ENCODE measurements around the gene MICU2.

MICU2 gene

DNA sequence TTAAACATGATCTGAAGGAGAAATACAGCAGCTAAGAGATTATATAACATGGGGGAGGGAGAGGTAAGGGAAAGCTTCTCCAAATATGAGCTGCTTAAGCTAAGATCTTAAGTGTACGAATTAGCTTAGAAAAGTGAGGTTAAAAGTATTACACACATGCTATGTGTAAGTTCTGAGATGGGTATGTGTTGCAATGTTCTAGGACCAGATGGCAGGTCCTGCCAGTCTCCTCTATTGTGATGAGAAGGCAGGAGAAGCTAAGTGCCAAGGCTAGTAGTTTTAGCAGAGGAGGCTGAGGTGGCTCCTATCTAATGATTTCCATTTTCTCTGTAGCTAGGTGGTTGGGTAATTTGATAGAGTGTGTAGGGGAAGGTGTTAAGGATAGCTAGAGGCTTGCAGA lies 57.6 kb downstream of the MICU2 start:
- no peaks in the 10 kb centered on the region for H3K27me3 ChIP-seq (ENCODE audit: control insufficient read depth in 1 of 2, insufficient read depth in 2 of 2, low read length in 2 of 2)
- no peaks in the 10 kb centered on the region for H3K9me3 ChIP-seq (ENCODE audit: control insufficient read depth in 2 of 2, low read length in 2 of 2)
- no peaks in the 10 kb centered on the region for H3K36me3 ChIP-seq (ENCODE audit: control insufficient read depth in 2 of 2, insufficient read depth in 2 of 2, low read length in 2 of 2)
- no peak overlapping the region for H3K4me3 ChIP-seq (ENCODE audit: low read length in 2 of 2)
- no peaks in the 10 kb centered on the region for H3K4me1 ChIP-seq (ENCODE audit: control insufficient read depth, insufficient read depth, low read length)
- no peak overlapping the region for H3K9ac ChIP-seq (ENCODE audit: low read length in 2 of 2)
- no peak overlapping the region for H3K27ac ChIP-seq (ENCODE audit: low read length)

DNA sequence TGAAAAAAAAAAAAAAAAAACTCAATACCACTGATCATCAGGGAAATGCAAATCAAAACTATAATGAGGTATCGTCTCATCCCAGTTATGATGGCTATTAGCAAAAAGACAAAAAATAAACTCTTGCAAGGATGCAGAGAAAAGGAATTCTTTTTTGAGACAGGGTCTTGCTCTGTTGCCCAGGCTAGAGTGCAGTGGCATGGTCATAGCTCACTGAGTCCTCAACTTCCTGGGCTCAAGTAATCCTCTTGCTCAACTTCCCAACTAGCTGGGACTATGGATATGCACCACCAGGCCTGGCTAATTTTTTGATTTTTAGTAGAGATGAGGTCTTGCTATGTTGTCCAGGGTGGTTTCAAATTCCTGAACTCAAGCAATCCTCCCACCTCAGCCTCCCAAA lies 59.5 kb downstream of the MICU2 start:
- Histone ChIP-seq H3K27ac (ENCODE audit: low read length) (no peak overlapping the region), H3K9ac (ENCODE audit: low read length in 2 of 2) (no peak overlapping the region), H3K27me3 (ENCODE audit: control insufficient read depth in 1 of 2, insufficient read depth in 2 of 2, low read length in 2 of 2) (no peaks in the 10 kb centered on the region)

DNA sequence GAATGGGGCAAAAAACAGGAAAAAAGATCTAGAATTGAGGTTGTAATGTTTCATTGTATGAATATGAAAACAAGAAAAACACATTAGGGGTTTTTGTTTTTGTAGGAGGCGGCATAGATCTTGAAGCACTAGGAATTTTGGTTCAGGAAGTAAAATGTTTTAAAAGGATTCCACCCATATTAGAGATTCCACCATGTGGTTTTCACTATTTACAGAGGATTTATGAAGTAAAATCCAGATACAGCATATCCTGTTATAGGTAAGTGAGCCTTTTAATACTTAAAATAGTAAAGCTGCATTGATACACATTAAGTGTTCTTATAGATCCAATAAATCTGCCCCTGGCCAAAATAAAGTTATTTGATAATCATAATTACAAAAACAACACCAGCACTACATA lies 61.4 kb downstream of the MICU2 start:
- peaks cover 0 to 4% of the 10 kb centered on the region in 2 donors for H3K36me3 ChIP-seq (ENCODE audit: control insufficient read depth in 2 of 2, insufficient read depth in 2 of 2, low read length in 2 of 2)
- no peaks in the 10 kb centered on the region for H3K4me1 ChIP-seq (ENCODE audit: control insufficient read depth, insufficient read depth, low read length)
- H3K27ac ChIP-seq (ENCODE audit: low read length): no peak overlapping the region
- no peak overlapping the region for H3K9ac ChIP-seq (ENCODE audit: low read length in 2 of 2)
- H3K9me3 ChIP-seq (ENCODE audit: control insufficient read depth in 2 of 2, low read length in 2 of 2): no peaks in the 10 kb centered on the region
- no peak overlapping the region for H3K4me3 ChIP-seq (ENCODE audit: low read length in 2 of 2)
- no peaks in the 10 kb centered on the region for H3K27me3 ChIP-seq (ENCODE audit: control insufficient read depth in 1 of 2, insufficient read depth in 2 of 2, low read length in 2 of 2)

More for the DNA sequence above, 59.5 kb downstream of the MICU2 start:
- Histone ChIP-seq H3K4me3 (ENCODE audit: low read length in 2 of 2) (no peak overlapping the region), H3K4me1 (ENCODE audit: control insufficient read depth, insufficient read depth, low read length) (no peaks in the 10 kb centered on the region), H3K9me3 (ENCODE audit: control insufficient read depth in 2 of 2, low read length in 2 of 2) (no peaks in the 10 kb centered on the region), H3K36me3 (ENCODE audit: control insufficient read depth in 2 of 2, insufficient read depth in 2 of 2, low read length in 2 of 2) (no peaks in the 10 kb centered on the region)

GRCh38 chr13:21541980-21542379 lies 62.0 kb downstream of the MICU2 start:
- no peaks in the 10 kb centered on the region for H3K9me3 ChIP-seq (ENCODE audit: control insufficient read depth in 2 of 2, low read length in 2 of 2)

DNA sequence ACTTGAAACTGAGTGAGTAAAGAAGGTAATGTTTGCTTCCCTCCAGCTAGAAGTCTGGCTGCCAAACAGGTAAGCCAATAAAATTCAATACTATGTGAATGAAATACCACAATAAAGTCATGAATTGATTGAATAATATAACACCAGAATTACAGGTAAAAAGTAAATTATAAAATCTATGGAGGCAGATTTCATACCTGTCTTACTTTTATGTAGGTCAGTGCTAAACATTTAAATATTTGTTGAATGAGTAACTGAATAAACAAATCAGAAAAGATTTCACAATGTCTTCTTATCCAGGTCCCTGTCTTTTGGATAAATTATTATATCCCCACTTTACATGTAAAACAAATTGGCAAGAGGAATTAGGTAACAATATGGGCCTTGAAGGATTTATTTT lies 62.7 kb downstream of the MICU2 start:
- no peaks in the 10 kb centered on the region for H3K27me3 ChIP-seq (ENCODE audit: control insufficient read depth in 1 of 2, insufficient read depth in 2 of 2, low read length in 2 of 2)
- H3K4me3 ChIP-seq (ENCODE audit: low read length in 2 of 2): no peak overlapping the region
- H3K4me1 ChIP-seq (ENCODE audit: control insufficient read depth, insufficient read depth, low read length): no peaks in the 10 kb centered on the region
- no peak overlapping the region for H3K27ac ChIP-seq (ENCODE audit: low read length)
- no peaks in the 10 kb centered on the region for H3K9me3 ChIP-seq (ENCODE audit: control insufficient read depth in 2 of 2, low read length in 2 of 2)
- H3K36me3 ChIP-seq (ENCODE audit: control insufficient read depth in 2 of 2, insufficient read depth in 2 of 2, low read length in 2 of 2): peaks cover 0 to 6% of the 10 kb centered on the region in 2 donors
- H3K9ac ChIP-seq (ENCODE audit: low read length in 2 of 2): no peak overlapping the region

More at GRCh38 chr13:21541980-21542379, 62.0 kb downstream of the MICU2 start:
- Histone ChIP-seq H3K9ac (ENCODE audit: low read length in 2 of 2) (no peak overlapping the region), H3K27me3 (ENCODE audit: control insufficient read depth in 1 of 2, insufficient read depth in 2 of 2, low read length in 2 of 2) (no peaks in the 10 kb centered on the region), H3K27ac (ENCODE audit: low read length) (no peak overlapping the region), H3K4me3 (ENCODE audit: low read length in 2 of 2) (no peak overlapping the region), H3K36me3 (ENCODE audit: control insufficient read depth in 2 of 2, insufficient read depth in 2 of 2, low read length in 2 of 2) (peaks cover 0 to 4% of the 10 kb centered on the region in 2 donors), H3K4me1 (ENCODE audit: control insufficient read depth, insufficient read depth, low read length) (no peaks in the 10 kb centered on the region)

- no peak overlapping the region for H3K27ac ChIP-seq (ENCODE audit: low read length)
- no peaks in the 10 kb centered on the region for H3K4me1 ChIP-seq (ENCODE audit: control insufficient read depth, insufficient read depth, low read length)
- no peak overlapping the region for H3K9ac ChIP-seq (ENCODE audit: low read length in 2 of 2)
These were observed 64.3 kb downstream of the MICU2 start for GRCh38 chr13:21539687-21540086.

DNA sequence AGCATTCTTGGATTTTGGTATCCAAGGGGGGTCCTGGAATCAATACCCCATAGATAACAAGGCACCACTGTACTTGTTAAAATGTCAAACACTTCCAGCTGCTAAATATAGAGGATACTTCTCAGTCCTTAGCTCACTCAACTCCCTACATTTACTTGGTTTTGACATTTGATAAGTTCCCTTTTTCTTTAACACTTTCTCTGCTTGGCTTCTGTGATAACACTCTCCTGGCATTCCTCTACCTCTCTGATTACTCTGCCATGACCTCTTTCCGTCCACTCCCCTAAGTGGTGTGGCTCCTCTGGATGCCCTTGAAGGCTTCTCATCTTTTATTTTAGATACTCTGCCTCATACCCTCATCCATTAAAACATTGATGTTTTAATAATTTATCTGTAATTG lies 65.2 kb downstream of the MICU2 start:
- H3K9me3 ChIP-seq (ENCODE audit: control insufficient read depth in 2 of 2, low read length in 2 of 2): no peaks in the 10 kb centered on the region
- H3K36me3 ChIP-seq (ENCODE audit: control insufficient read depth in 2 of 2, insufficient read depth in 2 of 2, low read length in 2 of 2): peaks cover 0 to 6% of the 10 kb centered on the region in 2 donors
- H3K9ac ChIP-seq (ENCODE audit: low read length in 2 of 2): no peak overlapping the region
- no peak overlapping the region for H3K27ac ChIP-seq (ENCODE audit: low read length)
- no peaks in the 10 kb centered on the region for H3K27me3 ChIP-seq (ENCODE audit: control insufficient read depth in 1 of 2, insufficient read depth in 2 of 2, low read length in 2 of 2)
- no peaks in the 10 kb centered on the region for H3K4me1 ChIP-seq (ENCODE audit: control insufficient read depth, insufficient read depth, low read length)
- H3K4me3 ChIP-seq (ENCODE audit: low read length in 2 of 2): no peak overlapping the region

More at GRCh38 chr13:21539687-21540086, 64.3 kb downstream of the MICU2 start:
- Histone ChIP-seq H3K4me3 (ENCODE audit: low read length in 2 of 2) (no peak overlapping the region), H3K9me3 (ENCODE audit: control insufficient read depth in 2 of 2, low read length in 2 of 2) (no peaks in the 10 kb centered on the region), H3K27me3 (ENCODE audit: control insufficient read depth in 1 of 2, insufficient read depth in 2 of 2, low read length in 2 of 2) (no peaks in the 10 kb centered on the region), H3K36me3 (ENCODE audit: control insufficient read depth in 2 of 2, insufficient read depth in 2 of 2, low read length in 2 of 2) (peaks cover 0 to 6% of the 10 kb centered on the region in 2 donors)

GRCh38 chr13:21538280-21538679 lies 65.7 kb downstream of the MICU2 start:
- no peaks in the 10 kb centered on the region for H3K27me3 ChIP-seq (ENCODE audit: control insufficient read depth in 1 of 2, insufficient read depth in 2 of 2, low read length in 2 of 2)
- no peaks in the 10 kb centered on the region for H3K4me1 ChIP-seq (ENCODE audit: control insufficient read depth, insufficient read depth, low read length)
- H3K9me3 ChIP-seq (ENCODE audit: control insufficient read depth in 2 of 2, low read length in 2 of 2): no peaks in the 10 kb centered on the region
- peaks cover 0 to 6% of the 10 kb centered on the region in 2 donors for H3K36me3 ChIP-seq (ENCODE audit: control insufficient read depth in 2 of 2, insufficient read depth in 2 of 2, low read length in 2 of 2)
- H3K9ac ChIP-seq (ENCODE audit: low read length in 2 of 2): no peak overlapping the region
- no peak overlapping the region for H3K4me3 ChIP-seq (ENCODE audit: low read length in 2 of 2)
- no peak overlapping the region for H3K27ac ChIP-seq (ENCODE audit: low read length)

- no peak overlapping the region for H3K9ac ChIP-seq (ENCODE audit: low read length in 2 of 2)
- no peaks in the 10 kb centered on the region for H3K4me1 ChIP-seq (ENCODE audit: control insufficient read depth, insufficient read depth, low read length)
- H3K36me3 ChIP-seq (ENCODE audit: control insufficient read depth in 2 of 2, insufficient read depth in 2 of 2, low read length in 2 of 2): peaks cover 0 to 6% of the 10 kb centered on the region in 2 donors
- no peaks in the 10 kb centered on the region for H3K27me3 ChIP-seq (ENCODE audit: control insufficient read depth in 1 of 2, insufficient read depth in 2 of 2, low read length in 2 of 2)
- H3K27ac ChIP-seq (ENCODE audit: low read length): no peak overlapping the region
- no peak overlapping the region for H3K4me3 ChIP-seq (ENCODE audit: low read length in 2 of 2)
- H3K9me3 ChIP-seq (ENCODE audit: control insufficient read depth in 2 of 2, low read length in 2 of 2): no peaks in the 10 kb centered on the region
These were observed 66.9 kb downstream of the MICU2 start for GRCh38 chr13:21537105-21537504.

- Histone ChIP-seq H3K4me3 (ENCODE audit: low read length in 2 of 2) (no peak overlapping the region), H3K9ac (ENCODE audit: low read length in 2 of 2) (no peak overlapping the region), H3K9me3 (ENCODE audit: control insufficient read depth in 2 of 2, low read length in 2 of 2) (no peaks in the 10 kb centered on the region), H3K36me3 (ENCODE audit: control insufficient read depth in 2 of 2, insufficient read depth in 2 of 2, low read length in 2 of 2) (peaks cover 0 to 10% of the 10 kb centered on the region in 2 donors), H3K27me3 (ENCODE audit: control insufficient read depth in 1 of 2, insufficient read depth in 2 of 2, low read length in 2 of 2) (no peaks in the 10 kb centered on the region), H3K4me1 (ENCODE audit: control insufficient read depth, insufficient read depth, low read length) (no peaks in the 10 kb centered on the region), H3K27ac (ENCODE audit: low read length) (no peak overlapping the region)
These were observed 69.2 kb downstream of the MICU2 start for GRCh38 chr13:21534760-21535159.

GRCh38 chr13:21531455-21531854 lies 72.5 kb downstream of the MICU2 start:
- no peak overlapping the region for H3K9ac ChIP-seq (ENCODE audit: low read length in 2 of 2)
- no peaks in the 10 kb centered on the region for H3K9me3 ChIP-seq (ENCODE audit: control insufficient read depth in 2 of 2, low read length in 2 of 2)
- H3K27ac ChIP-seq (ENCODE audit: low read length): no peak overlapping the region
- H3K36me3 ChIP-seq (ENCODE audit: control insufficient read depth in 2 of 2, insufficient read depth in 2 of 2, low read length in 2 of 2): peaks cover 3% of the 10 kb centered on the region in 2 donors
- H3K27me3 ChIP-seq (ENCODE audit: control insufficient read depth in 1 of 2, insufficient read depth in 2 of 2, low read length in 2 of 2): no peaks in the 10 kb centered on the region
- no peaks in the 10 kb centered on the region for H3K4me1 ChIP-seq (ENCODE audit: control insufficient read depth, insufficient read depth, low read length)
- no peak overlapping the region for H3K4me3 ChIP-seq (ENCODE audit: low read length in 2 of 2)

Data from stomach smooth muscle (tissue), 2 donors.